ENCODE measurements around the gene ANKMY1. TPM values are rescaled to one million over a fixed set of nuclear protein-coding genes. Genes with fewer than 3 reads are reported as not detected.

The ANKMY1 gene
- total RNA-seq, 6 experiments from 2014 or later = 6.6 to 11.0 (median 9.0) TPM

DNA sequence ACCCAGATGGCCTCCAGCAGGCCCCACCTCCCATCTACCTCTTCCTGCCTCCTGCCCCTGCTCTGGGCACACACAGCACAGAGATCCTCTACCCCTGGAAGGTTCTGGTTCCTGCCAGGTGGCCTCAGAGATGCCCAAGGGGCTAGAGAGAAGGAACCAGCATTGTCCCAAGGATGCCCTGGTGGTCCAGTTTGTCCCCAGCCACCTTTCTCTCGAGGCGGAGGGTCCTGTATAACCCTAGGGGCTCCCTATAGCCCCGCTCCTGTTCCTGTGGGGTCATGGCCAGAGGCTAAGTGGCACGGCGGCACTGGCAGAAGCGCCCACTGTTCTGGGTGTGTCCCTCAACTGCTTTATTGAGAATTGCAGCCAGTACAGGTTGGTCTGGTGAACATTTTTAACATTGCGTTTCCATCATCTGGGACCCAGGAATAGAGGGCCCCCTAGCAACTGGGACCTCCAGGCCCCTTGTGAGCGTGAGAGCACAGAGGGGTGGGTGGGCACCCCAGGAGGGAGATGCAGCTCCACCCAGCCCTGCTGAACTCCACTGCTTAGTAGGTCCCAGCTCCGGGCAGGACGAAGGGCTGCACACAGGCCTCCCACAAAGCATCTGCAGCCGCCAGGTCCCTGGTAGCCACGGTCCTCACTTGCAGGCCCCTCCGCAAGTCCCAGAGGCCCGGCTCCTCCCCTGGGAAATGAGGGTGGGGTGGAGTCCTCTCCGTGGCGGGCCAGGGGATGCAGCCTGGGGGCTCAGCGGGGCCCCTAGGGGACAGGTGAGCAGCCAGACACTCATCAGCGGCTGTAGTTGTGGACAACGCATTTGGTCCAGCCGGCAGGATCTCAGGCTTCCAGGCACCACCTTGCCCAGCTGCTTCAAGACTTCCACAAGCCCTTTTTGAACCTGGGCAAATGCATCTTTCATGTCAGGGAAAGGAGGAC is 89.2 kb downstream of the ANKMY1 start:
- ATAC-seq (no peak), DNase-seq (peak in 1 of 3 donors; percentile 23)
- Histone ChIP-seq H3K4me1 (no peaks in the 10 kb centered on the region), H3K36me3 (no peaks in the 10 kb centered on the region), H3K27ac (no peak overlapping the region), H3K9me3 (no peaks in the 10 kb centered on the region), H3K4me3 (no peak overlapping the region), H3K27me3 (no peaks in the 10 kb centered on the region)
- WGBS (ENCODE audit: insufficient coverage, low coverage, low lambda C conversion rate, missing lambda C conversion rate) = no CpG with 5 or more reads among the region's 20 CpGs
- TF ChIP-seq CTCF (IDR thresholded peaks at IDR 0.05) (no peak), POLR2A (IDR thresholded peaks at IDR 0.05) (no peak)
- intact Hi-C loops (cut with DNase I) = no loop called here

GRCh38 chr2:240467659-240468302 is 90.0 kb downstream of the ANKMY1 start:
- TF ChIP-seq POLR2A (IDR thresholded peaks at IDR 0.05) = no peak
- TF ChIP-seq CTCF (IDR thresholded peaks at IDR 0.05) = no peak
- no peaks in the 10 kb centered on the region for H3K4me1 ChIP-seq
- DNase-seq = no peak
- ATAC-seq = no peak
- no peaks in the 10 kb centered on the region for H3K36me3 ChIP-seq
- no peak overlapping the region for H3K4me3 ChIP-seq
- 93% methylated on average over 2 of the region's 22 CpGs for WGBS (ENCODE audit: insufficient coverage, low coverage, low lambda C conversion rate, missing lambda C conversion rate)
- no peaks in the 10 kb centered on the region for H3K27me3 ChIP-seq
- no peaks in the 10 kb centered on the region for H3K9me3 ChIP-seq
- no peak overlapping the region for H3K27ac ChIP-seq
- intact Hi-C loops (cut with DNase I) = no loop called here

- DNase-seq (peak in 1 of 3 donors; percentile 31), ATAC-seq (no peak)
- Histone ChIP-seq H3K9me3 (no peaks in the 10 kb centered on the region), H3K27me3 (no peaks in the 10 kb centered on the region), H3K4me1 (no peaks in the 10 kb centered on the region), H3K27ac (no peak overlapping the region), H3K4me3 (no peak overlapping the region), H3K36me3 (no peaks in the 10 kb centered on the region)
- WGBS (ENCODE audit: insufficient coverage, low coverage, low lambda C conversion rate, missing lambda C conversion rate) = no CpG with 5 or more reads among the region's 12 CpGs
- no peak for TF ChIP-seq CTCF (IDR thresholded peaks at IDR 0.05)
- no peak for TF ChIP-seq POLR2A (IDR thresholded peaks at IDR 0.05)
- intact Hi-C loops (cut with DNase I) = no loop called here
These were observed 90.6 kb downstream of the ANKMY1 start for GRCh38 chr2:240467149-240467642.

DNA sequence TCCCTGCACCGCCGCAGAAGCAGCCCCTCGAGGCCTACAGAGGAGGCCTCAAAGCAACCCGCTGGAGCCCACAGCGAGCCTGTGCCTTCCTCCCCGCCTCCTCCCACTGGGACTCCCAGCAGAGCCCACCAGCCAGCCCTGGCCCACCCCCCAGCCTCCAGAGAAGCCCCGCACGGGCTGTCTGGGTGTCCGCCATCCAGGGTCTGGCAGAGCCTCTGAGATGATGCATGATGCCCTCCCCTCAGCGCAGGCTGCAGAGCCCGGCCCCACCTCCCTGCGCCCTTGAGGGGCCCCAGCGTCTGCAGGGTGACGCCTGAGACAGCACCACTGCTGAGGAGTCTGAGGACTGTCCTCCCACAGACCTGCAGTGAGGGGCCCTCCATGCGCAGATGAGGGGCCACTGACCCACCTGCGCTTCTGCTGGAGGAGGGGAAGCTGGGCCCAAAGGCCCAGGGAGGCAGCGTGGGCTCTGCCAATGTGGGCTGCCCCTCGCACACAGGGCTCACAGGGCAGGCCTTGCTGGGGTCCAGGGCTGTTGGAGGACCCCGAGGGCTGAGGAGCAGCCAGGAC is 91.1 kb downstream of the ANKMY1 start:
- H3K4me3 ChIP-seq = no peak overlapping the region
- no peaks in the 10 kb centered on the region for H3K9me3 ChIP-seq
- H3K27me3 ChIP-seq = no peaks in the 10 kb centered on the region
- TF ChIP-seq CTCF (IDR thresholded peaks at IDR 0.05) (no peak), POLR2A (IDR thresholded peaks at IDR 0.05) (no peak)
- H3K36me3 ChIP-seq = no peaks in the 10 kb centered on the region
- no peak overlapping the region for H3K27ac ChIP-seq
- intact Hi-C loops (cut with DNase I) = no loop called here
- no peak for ATAC-seq
- WGBS (ENCODE audit: insufficient coverage, low coverage, low lambda C conversion rate, missing lambda C conversion rate) = no CpG with 5 or more reads among the region's 19 CpGs
- DNase-seq = peak in 2 of 3 donors; percentile 41 to 54
- H3K4me1 ChIP-seq = no peaks in the 10 kb centered on the region
